CD4-positive, alpha-beta T cell treated with Interleukin-17A for 1 hour (primary cell): ENCODE results near the gene DCAF11.

Source experiments
- DNase-seq: peaks from one replicate; pipeline ENCODE4 v3.0.0-alpha.2; 2020

The DCAF11 gene

DNA sequence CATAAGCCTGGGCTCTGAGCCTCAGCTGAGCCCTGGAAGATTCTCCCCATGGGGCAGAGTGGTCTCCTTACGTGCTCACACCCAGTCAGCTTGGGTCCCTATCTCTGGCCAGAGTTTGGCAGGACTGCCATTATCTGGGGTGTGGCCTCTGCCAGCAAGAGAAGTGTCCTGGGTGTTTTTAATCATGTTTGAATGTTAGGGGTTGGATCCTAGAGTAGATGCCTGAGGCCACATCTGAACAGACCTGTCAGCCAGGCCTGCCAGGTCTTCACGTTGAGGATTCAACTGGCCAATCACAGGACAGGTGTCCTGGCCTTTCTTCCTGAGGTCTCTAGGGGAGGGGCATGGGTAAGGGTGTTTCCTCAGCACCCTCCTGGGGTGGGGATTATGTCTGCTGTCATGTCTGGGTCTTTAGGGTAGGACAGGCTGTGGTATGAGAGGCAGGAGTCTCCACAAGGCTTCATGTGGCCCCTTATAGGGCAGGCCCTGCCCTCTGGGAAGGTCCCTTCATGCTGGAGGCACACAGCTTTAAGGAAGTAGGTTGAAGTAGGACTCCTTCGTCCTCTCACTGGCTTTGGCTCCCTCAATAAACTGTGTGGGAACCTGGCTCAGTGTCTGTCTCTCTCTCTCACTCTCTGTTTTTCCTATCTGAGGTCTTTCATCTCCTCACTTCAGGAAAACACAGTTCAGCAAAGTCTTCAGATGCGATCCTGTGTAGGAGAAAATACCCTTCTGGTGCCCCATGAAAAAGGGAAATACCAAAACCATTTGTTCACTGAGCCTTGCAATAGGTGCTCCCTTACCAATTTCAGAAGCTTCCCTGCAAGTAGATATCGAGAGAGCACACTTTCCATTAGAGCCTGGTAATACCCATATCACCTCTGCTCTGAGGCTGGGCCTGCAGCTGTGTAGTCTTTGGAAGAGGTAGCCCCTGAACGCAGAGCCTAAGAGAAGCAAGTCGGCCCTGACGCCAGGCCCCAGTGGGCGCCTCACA is 9.1 kb downstream of the DCAF11 start:
- DNase-seq: no peak

DNA sequence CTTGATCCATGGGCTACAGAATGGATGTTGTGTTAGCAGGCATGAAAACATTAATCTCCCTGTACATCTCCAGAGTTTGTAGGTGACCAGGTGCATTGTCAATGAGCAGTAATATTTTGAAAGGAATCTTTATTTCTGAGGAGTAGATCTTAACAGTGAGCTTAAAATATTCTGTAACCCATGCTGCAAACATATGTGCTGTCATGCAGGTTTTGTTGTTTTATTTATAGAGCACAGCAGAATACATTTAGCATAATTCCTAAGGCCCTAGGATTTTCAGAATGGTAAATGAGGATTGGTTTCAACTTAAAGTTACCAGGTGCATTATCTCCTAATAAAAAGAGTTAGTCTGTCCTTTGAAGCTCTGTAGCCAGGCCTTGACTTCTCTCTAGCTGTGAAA is 12.4 kb downstream of the DCAF11 start:
- DNase-seq: no peak

DNA sequence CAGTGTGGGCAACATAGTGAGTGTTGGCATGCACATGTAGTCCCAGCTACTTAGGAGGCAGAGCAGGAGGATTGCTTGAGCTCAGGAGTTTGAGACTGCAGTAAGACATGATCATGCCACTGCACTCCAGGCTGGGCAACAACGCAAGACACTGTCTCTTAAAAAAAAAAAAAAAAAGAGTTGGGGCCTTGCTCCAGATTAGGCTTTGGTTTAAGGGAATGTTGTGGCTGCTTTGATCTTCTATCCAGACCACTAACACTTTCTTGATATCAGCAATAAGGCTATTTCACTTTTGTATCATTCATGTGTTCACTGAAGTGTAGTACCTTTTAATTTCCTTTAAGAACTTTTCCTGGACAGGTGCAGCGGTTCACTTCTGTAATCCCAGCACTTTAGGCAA is 13.1 kb downstream of the DCAF11 start:
- DNase-seq: no peak

DNA sequence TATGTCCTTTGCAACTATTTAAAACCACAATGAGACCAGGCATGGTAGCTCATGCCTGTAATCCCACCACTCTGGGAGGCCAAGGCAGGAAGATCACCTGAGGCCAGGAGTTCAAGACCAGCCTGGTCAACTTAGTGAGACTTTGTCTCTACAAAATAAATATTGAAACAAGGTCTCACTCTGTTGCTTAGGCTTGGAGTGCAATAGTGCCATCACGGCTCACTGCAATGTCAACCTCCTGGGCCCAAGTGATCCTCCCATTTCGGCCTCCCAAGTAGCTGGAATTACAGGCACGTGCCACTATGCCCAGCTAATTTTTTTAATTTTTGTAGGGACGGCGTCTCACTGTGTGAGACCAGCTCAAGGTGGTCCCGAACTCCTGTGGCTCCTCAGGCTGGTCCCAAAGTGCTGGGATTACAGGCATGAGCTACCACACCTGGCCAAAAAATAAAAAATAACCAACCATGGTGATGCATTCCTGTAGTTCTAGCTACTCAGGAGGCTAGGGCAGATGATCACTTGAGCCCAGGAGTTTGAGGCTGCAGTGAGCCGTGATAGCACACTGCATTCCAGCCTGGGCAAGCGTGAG is 14.9 kb downstream of the DCAF11 start:
- DNase-seq: no peak

DNA sequence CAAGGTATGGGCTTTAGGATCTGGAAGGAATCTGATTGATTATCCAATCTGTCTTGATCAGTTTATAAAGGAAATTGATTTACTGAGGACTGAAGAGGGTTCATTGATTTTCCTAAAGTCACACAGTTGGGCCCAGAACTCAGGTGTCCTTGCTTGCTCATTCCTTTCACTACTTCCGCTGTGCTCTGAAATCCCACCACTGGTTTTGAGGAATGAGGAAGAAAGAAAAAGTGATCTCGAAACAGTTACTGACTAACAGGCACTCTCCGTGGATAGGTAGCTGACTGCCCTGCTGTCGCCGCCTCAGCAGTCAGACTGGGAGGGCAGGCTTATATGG is 15.8 kb downstream of the DCAF11 start, which contains the start of gene FITM1:
Gene FITM1, plus strand, starts transcription at position 280 of the 337 bp plus-strand sequence. CDS start 905 bp downstream, outside the sequence.
- no peak for DNase-seq

DNA sequence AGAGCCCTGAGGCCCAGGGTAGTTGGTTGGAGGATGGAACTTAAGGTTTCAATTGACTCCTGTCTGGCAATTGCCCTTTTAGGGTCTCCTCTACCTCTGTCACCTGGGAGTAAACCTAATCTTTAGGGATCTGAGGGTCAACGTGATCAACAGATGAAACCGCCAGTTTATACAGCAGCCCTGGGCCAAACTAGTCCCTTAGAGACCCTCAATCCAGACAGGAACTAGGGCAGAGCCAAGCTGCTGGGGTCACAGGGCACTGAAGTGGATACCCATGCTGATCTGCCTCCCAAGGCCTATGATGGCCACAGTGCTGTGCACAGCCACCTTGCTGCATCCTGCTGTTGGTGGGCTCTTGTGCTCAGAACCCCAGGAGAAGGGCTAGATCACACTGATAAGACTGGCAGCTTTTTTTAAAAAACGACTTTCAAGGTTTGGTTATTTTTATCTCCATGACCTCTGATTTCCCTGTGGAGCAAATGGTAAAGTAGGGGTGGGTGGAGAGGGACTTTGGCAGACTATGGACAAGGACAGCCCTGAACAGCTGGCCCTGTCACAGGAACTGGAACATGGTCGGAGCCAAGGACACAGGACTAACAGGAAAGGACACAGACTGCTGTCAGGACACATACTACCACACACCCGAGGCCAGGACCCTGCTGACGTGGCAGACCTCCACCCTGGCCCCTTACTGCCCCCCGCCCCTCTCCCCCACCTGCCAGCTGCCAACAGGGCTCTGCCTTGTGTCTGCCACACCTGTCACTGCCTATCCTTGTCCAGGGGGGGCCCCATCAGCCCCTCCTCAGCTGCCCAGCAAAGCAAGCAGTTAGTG is 16.4 kb downstream of the DCAF11 start:
- DNase-seq: no peak

DNA sequence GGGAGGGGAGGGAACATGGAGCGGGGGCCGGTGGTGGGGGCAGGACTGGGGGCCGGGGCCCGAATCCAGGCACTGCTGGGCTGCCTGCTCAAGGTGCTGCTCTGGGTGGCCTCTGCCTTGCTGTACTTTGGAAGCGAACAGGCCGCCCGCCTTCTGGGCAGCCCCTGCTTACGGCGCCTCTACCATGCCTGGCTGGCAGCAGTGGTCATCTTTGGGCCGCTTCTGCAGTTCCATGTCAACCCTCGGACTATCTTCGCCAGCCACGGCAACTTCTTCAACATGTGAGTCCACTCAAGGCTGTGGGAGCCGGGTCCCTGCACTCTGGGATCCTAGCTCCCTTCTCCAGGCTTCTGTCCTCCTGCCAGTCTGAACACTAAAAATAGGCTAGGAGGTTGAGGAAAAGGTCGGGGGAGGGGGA is 17.0 kb downstream of the DCAF11 start:
- no peak for DNase-seq

DNA sequence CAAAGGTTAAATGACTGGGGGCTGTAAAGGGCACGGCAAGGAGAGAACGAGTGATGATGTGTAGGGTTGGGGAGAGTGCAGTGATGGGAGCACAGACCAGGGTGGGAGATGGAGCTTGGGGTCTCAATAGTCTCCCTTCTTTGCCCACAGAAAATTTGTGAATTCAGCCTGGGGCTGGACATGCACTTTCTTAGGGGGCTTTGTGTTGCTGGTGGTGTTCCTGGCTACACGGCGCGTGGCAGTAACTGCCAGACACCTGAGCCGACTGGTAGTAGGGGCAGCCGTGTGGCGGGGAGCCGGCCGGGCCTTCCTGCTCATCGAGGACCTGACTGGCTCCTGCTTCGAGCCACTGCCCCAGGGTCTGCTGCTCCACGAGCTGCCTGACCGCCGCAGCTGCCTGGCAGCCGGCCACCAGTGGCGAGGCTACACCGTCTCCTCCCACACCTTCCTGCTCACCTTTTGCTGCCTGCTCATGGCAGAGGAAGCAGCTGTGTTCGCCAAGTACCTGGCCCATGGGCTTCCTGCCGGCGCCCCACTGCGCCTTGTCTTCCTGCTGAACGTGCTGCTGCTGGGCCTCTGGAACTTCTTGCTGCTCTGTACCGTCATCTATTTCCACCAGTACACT is 17.6 kb downstream of the DCAF11 start:
- DNase-seq: peak; percentile 35

DNA sequence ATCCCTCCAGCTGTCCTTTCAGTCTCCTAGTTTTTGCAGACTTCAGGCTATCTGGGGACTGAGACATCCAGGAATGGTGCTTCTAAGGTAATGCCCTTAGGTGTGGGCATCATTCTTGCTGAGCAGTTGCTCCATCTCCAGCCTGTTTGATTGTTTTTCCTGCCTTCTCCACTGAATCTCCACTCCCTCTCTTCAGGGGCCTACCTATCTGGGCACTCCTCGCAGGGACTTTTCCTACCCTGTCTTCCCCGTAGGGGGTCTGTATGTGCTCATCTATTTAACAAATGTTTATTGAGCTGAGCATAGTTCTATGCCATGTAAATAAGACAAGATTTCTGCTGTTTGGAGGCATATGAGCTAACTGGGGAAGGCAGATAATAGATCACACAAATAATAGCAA is 18.4 kb downstream of the DCAF11 start:
- no peak for DNase-seq

DNA sequence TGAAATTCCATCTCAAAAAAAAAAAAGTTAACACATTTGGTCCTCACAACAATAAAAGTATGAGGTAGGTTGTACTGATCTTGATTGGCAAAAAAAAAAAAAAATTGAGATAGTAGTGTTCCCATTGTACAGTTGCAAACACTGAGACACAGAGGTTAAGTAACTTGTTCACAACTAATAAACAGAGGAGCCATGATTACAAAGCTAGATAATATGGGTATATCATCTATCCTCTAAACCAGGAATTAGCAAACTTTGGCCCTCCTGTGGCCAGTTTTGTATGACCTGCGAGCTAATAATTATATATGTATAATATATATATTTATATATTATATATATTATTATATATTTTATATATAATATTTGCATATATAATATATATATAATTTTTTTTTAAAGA is 19.2 kb downstream of the DCAF11 start:
- DNase-seq: no peak

DNA sequence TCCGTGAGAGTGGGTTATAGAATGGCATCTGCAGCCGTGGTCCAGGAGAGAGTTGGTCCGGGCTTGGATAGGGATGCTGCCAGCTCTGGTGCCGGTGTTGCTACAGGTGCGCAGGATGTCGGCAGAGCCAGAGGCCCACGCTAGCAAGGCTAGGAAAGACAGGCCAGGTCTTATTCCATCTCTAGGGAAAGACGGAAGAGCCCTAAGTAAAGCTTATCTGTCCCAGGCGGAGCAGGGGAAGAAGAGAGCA is 20.9 kb downstream of the DCAF11 start:
- no peak for DNase-seq

DNA sequence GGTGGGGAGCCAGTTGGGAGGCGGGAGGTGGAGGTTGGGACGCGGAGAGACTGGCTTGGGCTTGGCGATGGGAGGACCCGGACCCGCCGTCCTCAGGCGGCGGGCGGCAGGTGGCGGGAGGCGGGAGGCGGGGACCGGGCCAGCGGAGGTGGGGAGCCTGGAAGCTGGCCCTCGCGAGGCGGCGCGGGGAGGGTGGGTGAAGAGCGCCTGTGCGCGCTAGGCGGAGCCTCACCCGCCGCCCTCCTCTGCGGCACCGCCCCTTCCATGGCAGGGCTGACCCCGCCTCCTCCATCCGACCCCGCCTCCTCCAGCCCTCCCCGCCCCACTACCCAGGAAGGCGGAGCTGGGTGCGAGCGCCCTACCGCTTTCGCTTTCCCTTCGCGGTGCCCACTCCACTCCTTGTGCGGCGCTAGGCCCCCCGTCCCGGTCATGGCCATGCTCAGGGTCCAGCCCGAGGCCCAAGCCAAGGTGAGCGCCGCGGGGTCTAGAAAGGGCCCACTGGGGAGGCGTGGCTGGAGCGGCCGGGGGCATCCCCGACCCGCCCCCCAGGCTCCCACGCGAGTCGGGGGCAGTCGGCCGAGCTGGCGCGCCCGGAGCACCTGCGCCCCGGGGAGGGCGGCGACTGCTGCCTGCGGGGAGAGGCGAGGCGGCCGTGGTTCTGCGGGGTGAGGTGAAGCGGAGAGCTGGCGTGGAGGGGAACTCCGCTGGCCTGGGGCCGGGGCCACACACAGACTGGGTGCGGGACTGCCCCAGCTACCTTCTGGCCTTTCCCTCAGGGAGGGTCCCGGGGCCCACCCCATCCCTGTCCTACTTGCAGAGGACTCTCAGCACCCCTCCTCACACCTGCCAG is 21.5 kb downstream of the DCAF11 start, which contains the start of gene PSME1:
Gene PSME1, plus strand, starts transcription at position 361 of the 850 bp plus-strand sequence. Its CDS starts 69 bp downstream, at position 430.
- peak; percentile 96 for DNase-seq

DNA sequence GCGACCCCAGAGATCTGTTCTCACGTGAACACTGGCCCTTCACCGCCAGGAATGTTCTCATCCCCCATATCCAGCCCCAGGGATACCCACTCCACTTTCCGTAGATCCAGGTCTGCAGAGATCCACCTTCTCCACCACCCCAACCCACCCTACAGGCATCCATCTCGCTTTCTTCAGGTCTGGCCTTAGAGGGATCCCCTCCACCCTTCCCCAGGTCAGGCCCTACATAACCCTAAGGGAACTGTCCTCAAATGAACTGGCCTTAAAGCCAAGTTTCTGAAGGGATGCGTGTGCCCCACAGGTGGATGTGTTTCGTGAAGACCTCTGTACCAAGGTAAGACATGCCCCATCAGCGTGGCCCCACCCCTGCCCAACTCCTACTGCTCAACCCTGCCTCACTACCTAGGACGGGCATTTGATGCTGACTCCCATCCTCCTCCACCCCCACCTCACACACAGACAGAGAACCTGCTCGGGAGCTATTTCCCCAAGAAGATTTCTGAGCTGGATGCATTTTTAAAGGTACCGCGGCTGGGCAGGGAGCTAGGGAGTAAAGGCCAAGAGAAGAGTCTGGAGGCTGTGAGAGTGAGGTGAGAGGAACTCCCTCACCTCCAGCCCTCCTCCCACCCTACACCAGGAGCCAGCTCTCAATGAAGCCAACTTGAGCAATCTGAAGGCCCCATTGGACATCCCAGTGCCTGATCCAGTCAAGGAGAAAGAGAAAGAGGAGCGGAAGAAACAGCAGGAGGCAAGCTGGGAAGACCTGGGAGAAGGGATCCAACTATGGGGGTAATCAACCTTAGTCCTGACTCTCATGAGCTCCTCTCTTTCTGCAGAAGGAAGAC is 22.3 kb downstream of the DCAF11 start:
- no peak for DNase-seq

DNA sequence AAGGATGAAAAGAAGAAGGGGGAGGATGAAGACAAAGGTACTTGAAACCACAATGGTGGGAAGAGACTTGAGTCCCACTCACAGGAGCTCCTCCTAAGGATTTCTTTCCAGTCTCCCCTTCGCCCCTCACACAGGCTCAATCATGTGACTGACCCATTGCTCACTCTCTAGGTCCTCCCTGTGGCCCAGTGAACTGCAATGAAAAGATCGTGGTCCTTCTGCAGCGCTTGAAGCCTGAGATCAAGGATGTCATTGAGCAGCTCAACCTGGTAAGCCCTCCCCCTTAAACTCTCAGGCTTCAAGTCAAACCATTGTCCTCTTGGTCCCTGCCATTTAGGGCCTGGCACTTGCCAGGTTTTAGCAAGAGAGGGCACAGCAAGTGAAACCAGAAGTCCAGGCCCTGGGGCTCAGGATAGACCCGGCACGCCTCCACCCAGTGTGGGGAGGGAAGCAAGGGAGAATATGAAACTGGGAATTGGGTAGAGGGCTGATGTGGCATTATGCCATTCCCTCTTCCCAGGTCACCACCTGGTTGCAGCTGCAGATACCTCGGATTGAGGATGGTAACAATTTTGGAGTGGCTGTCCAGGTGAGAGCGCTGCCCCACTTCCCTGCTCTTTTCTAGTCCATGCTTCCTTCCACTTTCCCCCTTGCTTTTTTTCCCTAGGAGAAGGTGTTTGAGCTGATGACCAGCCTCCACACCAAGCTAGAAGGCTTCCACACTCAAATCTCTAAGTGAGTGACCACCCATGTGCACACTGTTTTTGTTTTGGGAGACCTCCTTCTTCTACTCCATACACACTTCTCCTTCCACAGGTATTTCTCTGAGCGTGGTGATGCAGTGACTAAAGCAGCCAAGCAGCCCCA is 23.2 kb downstream of the DCAF11 start:
- no peak for DNase-seq

DNA sequence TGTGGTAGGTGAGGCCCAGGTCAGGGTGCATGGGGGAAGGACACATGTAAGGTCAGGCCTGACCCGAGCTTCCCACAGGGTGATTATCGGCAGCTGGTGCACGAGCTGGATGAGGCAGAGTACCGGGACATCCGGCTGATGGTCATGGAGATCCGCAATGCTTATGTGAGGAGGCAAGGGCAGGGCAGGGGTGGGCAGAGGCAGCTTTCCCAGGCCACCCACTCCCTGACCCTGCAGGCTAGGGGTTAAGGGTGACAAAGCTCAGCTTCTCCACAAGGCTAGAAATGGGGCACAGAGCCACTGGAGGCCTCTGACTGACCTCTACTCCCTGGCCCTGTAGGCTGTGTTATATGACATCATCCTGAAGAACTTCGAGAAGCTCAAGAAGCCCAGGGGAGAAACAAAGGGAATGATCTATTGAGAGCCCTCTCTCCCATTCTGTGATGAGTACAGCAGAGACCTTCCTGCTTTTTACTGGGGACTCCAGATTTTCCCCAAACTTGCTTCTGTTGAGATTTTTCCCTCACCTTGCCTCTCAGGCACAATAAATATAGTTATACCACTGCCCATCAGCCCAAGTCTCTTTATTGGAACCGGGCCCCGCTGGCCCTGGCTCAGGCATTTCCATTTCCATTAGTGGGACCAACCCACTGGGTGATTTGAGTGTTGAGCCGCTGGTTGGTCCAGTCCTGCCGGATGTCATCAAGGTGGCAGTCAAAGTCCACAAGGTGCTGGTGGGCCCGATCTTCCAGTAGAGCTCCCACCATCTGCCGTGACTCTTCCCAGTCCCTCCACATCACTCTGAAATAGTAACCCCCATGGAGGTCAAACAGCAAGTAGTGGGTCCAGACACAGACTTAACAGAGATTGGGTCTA is 24.1 kb downstream of the DCAF11 start:
- no peak for DNase-seq

DNA sequence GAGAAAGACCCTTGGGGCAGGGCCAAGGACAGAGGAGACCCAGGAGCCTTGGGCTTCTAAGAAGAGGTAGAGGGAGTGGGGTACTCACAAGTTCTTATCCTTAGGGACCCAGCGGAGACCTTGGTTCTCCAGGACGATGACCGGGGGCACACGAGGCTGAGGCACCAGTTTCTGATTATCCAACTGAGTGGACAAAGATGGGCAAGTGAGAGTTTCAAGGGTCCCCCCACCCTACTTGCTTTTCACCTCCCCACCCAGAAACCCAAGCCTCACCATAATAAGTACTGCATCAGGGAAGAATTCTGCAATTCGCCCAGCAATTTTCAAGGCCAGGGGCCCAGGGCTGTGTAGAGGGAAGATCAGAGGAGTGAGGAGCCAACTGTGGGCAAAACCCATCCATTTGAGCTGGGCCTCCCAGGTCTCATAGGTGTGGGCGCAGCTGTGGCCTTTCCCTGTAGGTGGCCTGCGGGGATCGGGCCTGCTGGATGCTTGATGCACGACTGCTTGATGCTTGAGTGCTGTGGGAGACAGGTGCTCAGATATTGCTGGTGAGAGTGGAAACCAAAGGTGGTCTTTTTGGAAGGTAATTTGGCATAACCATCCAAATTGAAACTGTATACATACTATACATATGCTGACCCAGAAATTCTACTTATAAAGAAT is 24.8 kb downstream of the DCAF11 start:
- DNase-seq: peak; percentile 36

DNA sequence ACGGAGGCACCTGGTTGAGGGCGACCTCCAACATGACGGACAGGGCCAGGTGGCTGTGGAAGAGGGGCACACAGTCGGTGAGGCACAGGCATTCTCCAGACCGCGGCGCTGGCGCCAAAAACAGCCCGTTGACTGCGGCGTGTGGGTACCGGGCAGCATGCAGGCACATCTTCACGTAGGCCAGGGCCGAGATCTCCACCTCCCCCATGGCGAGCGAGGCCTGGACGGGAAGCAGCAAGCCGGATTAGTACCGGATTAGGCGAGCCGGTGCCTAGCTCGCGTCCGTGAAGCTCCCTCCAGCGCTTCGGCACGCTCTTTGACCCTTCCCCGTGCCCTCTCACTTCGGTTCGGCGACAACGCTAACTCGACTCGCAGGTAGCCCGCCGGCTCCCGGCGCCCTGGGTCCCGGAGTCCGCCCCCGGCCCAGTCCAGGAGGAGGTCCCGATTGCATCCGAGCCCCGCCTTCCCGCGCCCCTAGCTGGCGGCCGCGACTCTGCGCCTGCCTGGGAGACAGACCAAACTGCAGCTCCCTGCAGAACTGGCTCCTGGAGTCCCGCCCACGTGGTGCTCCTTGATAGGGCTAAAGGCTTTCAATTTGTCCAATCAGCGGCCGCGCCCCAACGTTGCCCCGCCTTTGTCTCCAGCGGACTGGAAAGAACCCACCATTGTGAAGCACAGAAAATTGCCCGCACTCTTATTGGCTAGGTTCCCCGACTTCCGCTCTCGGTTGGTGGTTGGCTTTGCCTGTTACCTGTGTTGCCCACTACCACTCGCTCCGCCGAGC is 26.7 kb downstream of the DCAF11 start, which contains the start of gene EMC9:
Gene EMC9, minus strand, starts transcription at position 495 of the 784 bp plus-strand sequence. Its CDS starts 287 bp downstream, at position 208.
- peak; percentile 100 for DNase-seq
